ENCODE measurements around the gene NEDD8. TPM values are rescaled to one million over a fixed set of nuclear protein-coding genes. Genes with fewer than 3 reads are reported as not detected.
"Not testable (repeated sequence)": the region's sequence is repeated elsewhere in the genome, so short reads cannot be mapped to it uniquely, and the experiment has no call there.

Gene NEDD8
- polyA plus RNA-seq, 1 donor from 2014 or later: 273 TPM

DNA sequence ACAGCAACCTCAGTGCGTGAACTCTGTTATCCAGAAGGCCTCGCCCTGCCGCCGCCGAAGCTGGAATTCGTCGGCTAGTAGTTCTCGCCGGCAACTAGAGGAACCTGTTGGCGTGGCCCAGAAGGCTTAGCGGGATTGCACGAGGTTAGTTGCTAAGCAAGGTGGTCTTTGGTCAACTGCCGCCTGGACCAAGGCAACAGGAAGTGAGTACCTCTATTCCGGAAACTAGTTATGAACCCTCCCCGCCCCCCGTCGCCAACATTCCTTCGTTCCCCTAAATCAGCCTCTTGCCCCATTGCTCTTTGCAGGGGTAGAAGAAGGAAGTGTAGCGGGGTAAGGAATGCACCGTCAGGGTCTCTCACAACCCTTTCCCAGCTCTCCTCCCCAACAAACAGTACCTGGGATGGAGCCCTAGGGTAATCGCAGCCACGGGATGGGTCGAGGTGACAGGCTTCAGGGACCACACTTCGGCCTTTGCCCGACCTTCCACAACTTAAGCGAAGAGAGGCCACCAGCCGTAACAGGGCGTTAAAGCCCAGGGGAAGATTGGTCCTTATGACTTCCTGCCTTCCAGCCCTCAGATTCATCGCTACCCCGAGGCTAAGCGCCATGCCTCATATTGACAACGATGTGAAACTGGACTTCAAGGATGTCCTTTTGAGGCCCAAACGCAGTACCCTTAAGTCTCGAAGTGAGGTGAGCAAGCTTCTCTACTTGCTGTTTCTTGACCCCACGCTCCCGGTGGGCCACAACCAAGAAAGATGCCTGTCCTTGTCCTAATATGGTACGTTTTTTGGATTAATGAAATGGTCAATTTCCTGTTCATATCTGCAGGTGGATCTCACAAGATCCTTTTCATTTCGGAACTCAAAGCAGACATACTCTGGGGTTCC, 724 bp upstream of the NEDD8 start, which contains the start of gene GMPR2:
GMPR2 (plus strand) TSS at position 285 of the 893 bp plus-strand sequence; CDS start at position 610, 325 bp downstream.
- peaks cover 25 to 34% (median 31%) of the 10 kb centered on the region in 3 donors for H3K4me1 Mint-ChIP-seq
- no peaks in the 10 kb centered on the region for H3K9me3 Mint-ChIP-seq
- no peaks in the 10 kb centered on the region for H3K36me3 Mint-ChIP-seq
- no peaks in the 10 kb centered on the region for H3K27me3 Mint-ChIP-seq
- peak within 1 kb of the TSS; percentile 92 to 100 (median 99) for H3K4me3 Mint-ChIP-seq
- H3K27ac Mint-ChIP-seq: peak within 1 kb of the TSS; percentile 88 to 97 (median 94)

DNA sequence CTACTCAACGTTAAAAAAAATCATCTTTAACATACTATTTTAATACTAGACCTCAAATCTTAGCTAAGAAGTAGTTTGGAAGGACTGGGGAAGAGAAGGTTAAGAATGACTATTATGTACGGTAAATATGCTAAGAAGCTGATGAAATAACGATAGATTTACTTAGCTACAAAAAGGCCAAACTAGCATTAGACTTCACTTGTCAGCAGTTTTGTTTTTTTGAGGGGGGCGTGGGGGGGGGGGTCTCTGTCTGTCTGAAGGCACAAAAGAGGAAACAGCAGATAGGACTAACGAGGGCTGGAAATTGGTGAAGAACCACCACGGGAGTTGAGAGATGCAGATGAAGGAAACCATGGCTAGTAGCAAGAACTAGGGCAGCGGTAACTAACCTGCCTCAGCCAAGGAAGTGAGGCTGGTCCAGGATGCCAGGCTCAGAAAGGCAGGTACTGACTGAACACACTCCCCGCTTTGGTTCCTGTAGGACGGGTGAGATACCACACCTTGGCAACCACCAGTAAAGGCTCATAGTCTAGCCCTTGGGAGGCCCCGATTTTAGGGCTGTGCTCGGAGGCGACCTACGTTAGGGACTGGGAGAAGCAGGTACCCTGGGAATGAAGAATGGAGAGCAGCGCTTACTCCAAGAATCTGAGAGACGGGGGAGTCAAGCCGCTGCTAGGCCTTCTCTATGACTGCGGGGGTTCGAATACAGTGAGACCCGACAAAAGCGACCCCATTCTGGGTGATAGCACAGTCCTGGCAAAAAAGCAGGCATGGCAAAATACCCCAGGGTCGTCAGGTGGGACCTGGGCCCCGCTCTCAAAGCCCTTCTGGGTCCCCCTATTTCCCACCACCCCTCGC, 675 bp downstream of the NEDD8 start:
- no peaks in the 10 kb centered on the region for H3K9me3 Mint-ChIP-seq
- H3K4me3 Mint-ChIP-seq: peak overlapping the region; percentile 92 to 100 (median 99)
- H3K27ac Mint-ChIP-seq: peak overlapping the region; percentile 86 to 97 (median 88)
- H3K4me1 Mint-ChIP-seq: peaks cover 22 to 38% (median 33%) of the 10 kb centered on the region in 3 donors
- no peaks in the 10 kb centered on the region for H3K36me3 Mint-ChIP-seq
- H3K27me3 Mint-ChIP-seq: no peaks in the 10 kb centered on the region

DNA sequence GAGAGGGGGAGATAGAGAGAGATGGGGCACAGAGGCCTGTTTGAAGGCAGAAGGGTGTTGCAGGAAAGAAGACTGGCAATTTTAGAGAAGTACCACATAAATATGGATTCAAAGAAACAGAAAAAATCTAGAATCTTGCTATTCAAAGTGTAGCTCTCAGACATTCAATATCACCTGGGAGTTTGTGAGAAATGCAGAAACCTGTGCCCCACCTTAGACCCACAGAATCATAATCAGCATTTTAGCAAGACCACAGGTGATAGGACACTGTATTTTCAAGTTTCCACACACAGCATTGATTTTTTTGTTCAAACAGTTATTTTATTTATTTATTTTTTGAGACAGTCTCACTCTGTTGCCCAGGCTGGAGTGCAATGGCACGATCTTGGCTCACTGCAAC, 3.3 kb downstream of the NEDD8 start:
- H3K27ac Mint-ChIP-seq: peak overlapping the region in 1 of 3 donors; percentile 63
- no peaks in the 10 kb centered on the region for H3K36me3 Mint-ChIP-seq
- H3K4me1 Mint-ChIP-seq: peaks cover 17 to 30% (median 29%) of the 10 kb centered on the region in 3 donors
- no peaks in the 10 kb centered on the region for H3K27me3 Mint-ChIP-seq
- peak overlapping the region in 1 of 4 donors; percentile 45 for H3K4me3 Mint-ChIP-seq
- H3K9me3 Mint-ChIP-seq: no peaks in the 10 kb centered on the region

DNA sequence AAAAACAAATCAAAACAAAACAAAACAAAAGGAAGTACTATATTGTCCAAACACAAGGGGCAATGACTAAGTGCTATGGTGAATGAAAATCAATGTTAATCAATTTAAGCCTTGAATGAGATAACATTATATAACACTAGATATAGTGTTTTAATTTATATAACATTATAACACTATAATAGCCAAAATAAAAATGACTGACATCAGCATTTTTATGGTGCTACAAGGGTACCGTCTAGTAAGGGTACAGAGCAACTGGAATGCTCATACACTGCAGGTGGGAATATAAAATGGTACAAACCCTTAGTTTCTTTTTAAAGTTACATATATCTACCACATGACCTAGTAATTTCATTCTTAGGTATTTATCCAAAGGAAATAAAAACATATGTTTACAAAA, 5.7 kb downstream of the NEDD8 start:
- Mint-ChIP-seq H3K27ac (peak overlapping the region in 1 of 3 donors; percentile 32), H3K27me3 (no peaks in the 10 kb centered on the region), H3K4me3 (peak overlapping the region in 1 of 4 donors; percentile 45), H3K9me3 (no peaks in the 10 kb centered on the region), H3K36me3 (no peaks in the 10 kb centered on the region), H3K4me1 (peaks cover 5 to 22% (median 18%) of the 10 kb centered on the region in 3 donors)

DNA sequence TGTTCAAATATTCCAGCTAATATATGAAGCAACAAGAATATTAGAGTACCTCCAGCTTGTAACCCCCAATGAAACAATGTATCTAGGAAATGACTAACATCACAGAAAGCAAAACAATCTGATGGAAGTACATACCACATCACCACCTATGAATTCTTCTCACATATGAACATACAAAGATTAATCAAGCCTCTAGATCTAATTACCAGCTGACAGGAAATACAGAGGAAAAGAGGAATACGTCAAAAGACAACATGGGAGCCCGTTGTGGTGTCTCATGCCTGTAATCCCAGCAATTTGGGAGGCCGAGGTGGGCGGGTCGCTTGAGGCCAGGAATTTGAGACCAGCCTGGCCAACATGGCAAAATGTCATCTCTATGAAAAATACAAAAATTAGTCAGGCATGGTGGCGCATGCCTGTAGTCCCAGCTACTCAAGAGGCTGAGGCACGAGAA, 7.5 kb downstream of the NEDD8 start:
- Mint-ChIP-seq H3K36me3 (peaks cover 1% of the 10 kb centered on the region), H3K4me3 (peak overlapping the region in 1 of 4 donors; percentile 37), H3K27ac (no peak overlapping the region), H3K9me3 (no peaks in the 10 kb centered on the region), H3K4me1 (peaks cover under 1 to 17% (median 13%) of the 10 kb centered on the region in 3 donors), H3K27me3 (no peaks in the 10 kb centered on the region)

DNA sequence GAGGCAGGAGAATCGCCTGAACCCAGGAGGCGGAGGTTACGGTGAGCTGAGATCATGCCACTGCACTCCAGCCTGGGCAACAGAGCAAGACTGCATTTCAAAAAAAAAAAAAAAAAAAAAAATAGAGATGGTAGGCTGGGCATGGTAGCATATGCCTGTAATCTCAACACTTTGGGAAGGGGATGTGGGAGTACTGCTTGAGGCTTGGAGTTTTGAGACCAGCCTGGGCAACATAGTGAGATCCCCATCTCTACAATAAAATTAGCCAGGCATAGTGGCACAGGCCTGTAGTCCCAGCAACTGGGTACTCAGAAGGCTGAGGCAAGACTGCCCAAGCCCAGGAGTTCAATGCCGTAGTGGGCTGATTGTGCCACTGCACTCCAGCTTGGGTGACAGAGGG, 9.2 kb downstream of the NEDD8 start:
- H3K4me1 Mint-ChIP-seq: peaks cover 4 to 18% (median 15%) of the 10 kb centered on the region in 3 donors
- H3K27me3 Mint-ChIP-seq, H3K36me3 Mint-ChIP-seq, H3K27ac Mint-ChIP-seq, H3K9me3 Mint-ChIP-seq, H3K4me3 Mint-ChIP-seq: not testable (repeated sequence)

DNA sequence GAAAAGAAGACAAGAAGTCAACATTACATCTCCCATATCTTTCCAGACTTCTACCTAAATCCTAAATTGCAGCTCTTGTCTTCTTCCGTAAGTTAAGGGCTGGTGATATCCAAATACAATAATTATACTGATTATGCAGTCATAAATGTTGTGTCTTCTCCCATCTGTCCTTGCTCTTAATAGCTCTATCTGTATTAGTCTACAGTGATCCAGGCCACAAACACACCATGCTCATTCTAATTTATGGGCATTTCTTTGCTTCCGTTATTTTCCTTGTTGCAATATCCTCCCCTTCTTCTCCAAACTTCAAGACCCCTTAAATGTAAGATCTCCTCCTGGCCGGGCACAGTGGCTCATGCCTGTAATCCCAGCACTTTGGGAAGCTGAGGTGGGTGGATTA, 12.6 kb downstream of the NEDD8 start:
- Mint-ChIP-seq H3K27ac (no peak overlapping the region), H3K27me3 (no peaks in the 10 kb centered on the region), H3K36me3 (peaks cover 1% of the 10 kb centered on the region), H3K4me3 (no peak overlapping the region), H3K4me1 (peaks cover 12 to 14% (median 13%) of the 10 kb centered on the region in 3 donors), H3K9me3 (no peaks in the 10 kb centered on the region)

DNA sequence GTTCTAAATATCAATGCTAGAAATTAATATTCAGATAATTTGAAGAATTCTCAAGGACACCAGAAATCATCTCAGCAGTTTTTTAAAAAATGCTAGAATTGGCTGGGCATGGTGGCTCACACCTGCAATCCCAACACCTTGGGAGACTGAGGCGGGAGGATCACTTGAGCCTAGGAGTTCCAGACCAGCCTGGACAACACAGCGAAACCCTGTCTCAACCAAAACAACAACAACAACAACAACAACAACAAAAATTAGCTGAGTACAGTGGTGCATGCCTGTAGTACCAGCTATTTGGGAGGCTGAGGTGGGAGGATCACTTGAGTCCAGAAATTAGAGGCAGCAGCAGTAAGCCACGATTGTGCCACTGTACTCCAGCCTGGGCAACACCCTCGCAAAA, 13.1 kb downstream of the NEDD8 start:
- Mint-ChIP-seq H3K9me3 (no peaks in the 10 kb centered on the region), H3K36me3 (peaks cover 1% of the 10 kb centered on the region), H3K4me1 (peaks cover 13 to 16% (median 16%) of the 10 kb centered on the region in 3 donors), H3K27ac (no peak overlapping the region), H3K4me3 (no peak overlapping the region), H3K27me3 (no peaks in the 10 kb centered on the region)

DNA sequence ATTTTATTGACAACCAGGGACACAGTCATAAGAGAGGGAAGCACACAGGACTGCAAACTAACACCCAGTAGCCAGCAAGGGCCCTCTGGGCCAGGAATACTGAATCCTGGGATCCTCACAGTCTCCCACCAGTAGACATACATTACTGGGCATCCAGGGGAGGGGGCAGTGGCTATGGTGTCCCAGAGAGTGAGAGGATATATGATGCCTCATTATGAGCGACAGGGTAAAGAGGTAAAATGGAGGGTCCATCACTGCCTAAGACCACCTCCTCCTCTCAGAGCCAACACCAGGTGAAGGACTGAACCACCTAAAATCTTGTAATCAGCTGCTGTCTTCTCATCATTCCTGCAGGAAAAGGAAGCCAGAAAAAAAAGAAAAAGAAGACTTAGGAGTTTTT, 15.3 kb downstream of the NEDD8 start:
- H3K27me3 Mint-ChIP-seq, H3K9me3 Mint-ChIP-seq, H3K36me3 Mint-ChIP-seq, H3K4me3 Mint-ChIP-seq: not testable (repeated sequence)
- Mint-ChIP-seq H3K27ac (peak overlapping the region in 1 of 3 donors; percentile 89), H3K4me1 (peaks cover 19 to 32% (median 25%) of the 10 kb centered on the region in 3 donors)

DNA sequence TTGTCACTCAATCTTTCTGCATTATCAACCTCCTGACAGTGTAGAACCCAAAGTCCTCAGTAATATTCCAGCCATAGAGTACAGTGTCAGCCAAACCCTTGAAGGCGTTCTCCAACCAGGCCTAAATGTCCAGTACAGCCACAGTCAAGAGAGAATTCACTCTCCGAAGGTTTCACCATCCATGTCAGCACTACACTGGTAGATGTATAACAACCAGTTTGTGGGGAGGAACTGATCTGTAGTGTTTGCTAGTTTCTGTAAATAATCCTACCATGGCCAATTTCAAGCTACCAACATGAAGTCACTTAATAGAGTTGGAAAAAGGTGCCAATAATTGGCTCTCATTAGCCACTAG, 15.8 kb downstream of the NEDD8 start:
- H3K36me3 Mint-ChIP-seq: peaks cover 1% of the 10 kb centered on the region
- H3K27ac Mint-ChIP-seq: peak overlapping the region in 2 of 3 donors; percentile 89 to 94
- H3K4me1 Mint-ChIP-seq: peaks cover 25 to 37% (median 30%) of the 10 kb centered on the region in 3 donors
- H3K9me3 Mint-ChIP-seq: no peaks in the 10 kb centered on the region
- H3K4me3 Mint-ChIP-seq: peak overlapping the region in 3 of 4 donors; percentile 92 to 98 (median 92)
- no peaks in the 10 kb centered on the region for H3K27me3 Mint-ChIP-seq

DNA sequence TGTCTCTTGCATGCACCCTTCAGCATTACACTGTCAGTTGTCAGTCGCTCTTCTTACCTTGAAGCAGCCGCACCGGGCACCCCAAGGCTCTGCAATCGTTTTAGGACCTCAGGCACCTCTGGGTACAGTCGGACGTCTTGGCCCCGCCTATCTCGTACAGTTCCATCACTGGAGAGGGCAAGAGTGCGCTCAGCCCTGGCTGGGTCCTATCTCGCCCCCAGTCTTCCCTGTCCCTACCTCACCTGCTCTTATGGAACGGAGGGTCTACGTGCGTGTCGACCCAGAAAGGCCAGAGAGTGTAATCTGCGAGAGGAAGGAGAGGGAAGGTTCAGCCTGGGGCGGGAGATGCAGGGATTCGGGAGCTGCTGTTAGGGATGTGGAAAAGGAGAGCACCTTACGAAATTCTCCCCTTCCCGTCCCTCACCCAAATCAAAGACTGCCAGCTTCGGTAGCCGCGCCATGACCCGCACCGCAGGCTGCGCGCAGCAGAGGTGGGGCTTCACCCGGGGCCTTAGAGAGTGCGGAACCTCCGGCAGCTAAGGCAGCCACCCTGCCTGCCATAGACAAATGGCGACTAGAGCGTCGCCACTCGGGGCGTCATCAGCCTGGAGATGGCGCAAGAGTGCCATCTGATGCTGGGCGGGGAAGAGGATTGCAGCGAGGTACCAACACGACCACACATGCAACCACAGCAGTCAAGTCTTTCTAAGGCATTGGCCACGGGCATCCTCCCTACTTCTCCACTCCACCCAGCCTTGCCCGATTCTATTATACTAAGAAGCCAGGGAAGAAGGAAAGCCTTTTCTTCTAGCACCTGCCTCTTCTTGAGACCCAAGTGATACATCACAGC, 16.4 kb downstream of the NEDD8 start, which contains the start of gene MDP1:
MDP1 (minus strand) TSS at position 572 of the 850 bp plus-strand sequence; CDS start at position 461, 111 bp downstream.
- peak within 1 kb of the TSS; percentile 92 to 98 (median 94) for H3K4me3 Mint-ChIP-seq
- H3K27ac Mint-ChIP-seq: peak within 1 kb of the TSS; percentile 84 to 94 (median 89)
- H3K27me3 Mint-ChIP-seq: no peaks in the 10 kb centered on the region
- H3K36me3 Mint-ChIP-seq: peaks cover 1% of the 10 kb centered on the region
- H3K9me3 Mint-ChIP-seq: no peaks in the 10 kb centered on the region
- H3K4me1 Mint-ChIP-seq: peaks cover 25 to 38% (median 32%) of the 10 kb centered on the region in 3 donors

DNA sequence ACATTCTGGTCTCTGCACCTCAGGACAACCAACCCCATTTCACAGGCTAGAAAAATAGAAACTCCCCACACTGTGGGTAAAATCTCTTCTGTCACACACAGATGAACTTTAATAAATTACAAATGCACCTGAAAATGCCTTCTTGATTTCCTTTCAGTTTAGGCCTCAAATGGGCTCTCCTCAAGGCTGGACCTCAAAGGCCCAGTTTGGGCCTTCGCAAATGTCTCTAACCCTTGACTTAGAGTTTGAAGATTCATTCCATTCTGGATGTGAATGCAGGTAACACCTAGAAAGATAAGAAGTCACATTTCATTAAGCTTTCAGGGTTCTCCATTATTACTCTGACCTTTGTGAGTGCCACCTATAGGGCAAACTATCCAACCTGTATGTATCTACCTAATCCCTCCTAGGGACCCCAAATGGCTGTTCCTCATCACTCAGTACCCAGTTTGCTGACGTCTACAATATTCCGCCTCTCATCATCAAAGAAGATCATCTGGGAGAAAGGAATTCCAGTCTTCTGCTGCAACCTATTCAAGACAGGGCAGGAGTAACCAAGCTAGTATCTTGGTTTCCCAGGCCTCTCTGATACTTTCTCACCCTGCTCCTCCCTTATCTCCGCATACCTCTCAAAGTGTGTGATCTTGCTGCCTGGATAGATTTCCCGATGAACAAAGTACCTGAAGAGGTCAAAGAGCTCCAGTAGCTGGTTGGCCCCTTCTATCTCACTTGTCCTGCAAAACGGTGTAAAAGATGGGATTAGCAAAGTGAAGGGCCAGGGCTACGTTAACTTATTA, 18.1 kb downstream of the NEDD8 start:
- H3K4me1 Mint-ChIP-seq: peaks cover 20 to 35% (median 34%) of the 10 kb centered on the region in 3 donors
- peak overlapping the region; percentile 89 to 100 (median 99) for H3K27ac Mint-ChIP-seq
- H3K27me3 Mint-ChIP-seq: no peaks in the 10 kb centered on the region
- peak overlapping the region; percentile 88 to 99 (median 98) for H3K4me3 Mint-ChIP-seq
- H3K36me3 Mint-ChIP-seq: no peaks in the 10 kb centered on the region
- no peaks in the 10 kb centered on the region for H3K9me3 Mint-ChIP-seq

All from IgD-negative memory B cell (primary cell).